Activated CD4-positive, CD25-positive, alpha-beta regulatory T cell treated with anti-CD3 and anti-CD28 coated beads, Interleukin-2, amount 50 U/mL, for 24 hours (primary cell): Measurements from ENCODE around the gene ARHGAP23.

Source experiments
- ATAC-seq, 2 donors: fragments of 150-1000 bp; cut with Tn5 transposase; one replicate each; pipeline ENCODE4 v1.10.0; 2021; ENCODE audit warnings: mild to moderate bottlenecking in 1 of 2, moderate library complexity in 1 of 2

ARHGAP23 gene

DNA sequence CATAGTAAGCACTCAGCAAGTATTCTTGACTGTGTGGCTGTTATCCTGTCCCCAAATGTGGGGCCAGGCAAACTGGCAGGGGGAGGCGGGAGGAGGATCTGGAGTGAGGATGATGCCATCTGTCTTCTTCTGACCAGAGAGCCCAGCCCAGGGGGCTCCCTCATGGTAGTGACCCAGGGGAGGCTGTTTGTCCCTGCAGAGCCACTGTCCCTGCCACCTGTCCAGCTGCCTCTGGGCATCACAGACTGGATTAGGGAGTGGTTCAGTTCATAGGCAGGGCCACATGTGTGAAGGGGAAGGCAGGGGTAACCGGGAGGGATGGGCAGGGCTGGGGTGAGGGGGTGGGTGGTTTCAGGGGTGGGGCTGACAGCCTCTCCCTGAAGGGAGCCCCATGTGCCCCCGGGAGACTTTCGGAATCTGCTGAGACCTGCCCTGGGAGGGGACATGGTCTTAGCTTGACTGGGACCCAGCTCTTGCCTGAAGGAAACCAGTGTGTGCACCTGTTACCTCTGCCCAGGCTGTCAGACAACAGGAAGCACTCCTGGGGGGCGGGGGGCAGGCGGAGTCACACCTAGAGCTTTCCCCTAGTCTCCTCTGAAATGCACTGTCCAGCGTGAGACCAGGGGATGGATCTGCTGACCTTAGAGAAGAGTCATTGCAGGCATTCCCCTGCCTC is 15.2 kb downstream of the ARHGAP23 start:
- no peak for ATAC-seq

DNA sequence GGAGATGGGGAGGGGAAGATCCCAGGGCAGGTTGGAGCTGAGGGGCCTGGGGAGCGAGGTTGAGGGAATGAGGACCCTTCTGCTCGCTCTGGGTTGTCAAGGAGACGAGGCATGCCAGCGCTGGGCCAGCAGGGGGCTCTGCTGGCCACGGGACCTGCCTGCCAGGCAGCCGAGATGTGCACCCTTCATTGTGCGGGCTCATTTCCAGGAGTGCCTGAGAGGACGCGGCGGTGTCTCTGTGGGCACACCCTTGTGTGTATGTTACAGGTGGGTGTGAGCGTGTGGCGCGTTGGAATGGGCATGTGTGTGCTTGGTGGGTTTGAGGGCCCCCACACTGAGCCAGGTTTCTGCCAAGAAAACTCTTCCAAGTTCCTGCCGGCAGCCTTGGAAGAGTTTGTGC is 15.9 kb downstream of the ARHGAP23 start:
- ATAC-seq: peak; percentile 75 to 82

GRCh38 chr17:38447502-38448085 is 19.3 kb downstream of the ARHGAP23 start:
- no peak for ATAC-seq

- no peak for ATAC-seq
Measured at GRCh38 chr17:38448208-38448771, 20.0 kb downstream of the ARHGAP23 start.

DNA sequence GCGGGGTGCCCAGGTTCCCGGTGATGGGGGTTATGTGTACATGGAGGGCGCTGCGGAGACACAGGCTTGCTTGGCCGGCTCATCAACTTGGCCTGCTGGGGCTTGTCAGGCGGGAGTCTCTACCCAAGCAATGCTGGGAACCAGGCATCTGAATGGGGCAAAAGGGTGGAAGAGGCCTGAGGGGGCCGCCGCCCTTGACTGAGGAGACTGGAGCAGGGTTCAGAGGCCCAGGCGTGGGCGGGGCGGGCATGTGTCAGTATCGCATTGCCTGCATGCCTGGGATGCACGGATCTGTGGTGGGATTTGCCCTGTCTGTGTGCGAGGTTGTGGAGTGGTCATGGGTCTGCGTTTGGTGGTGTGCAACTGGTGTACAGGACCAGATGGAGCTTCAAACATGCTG is 21.1 kb downstream of the ARHGAP23 start:
- ATAC-seq: no peak

GRCh38 chr17:38450557-38451029 is 22.3 kb downstream of the ARHGAP23 start:
- no peak for ATAC-seq

DNA sequence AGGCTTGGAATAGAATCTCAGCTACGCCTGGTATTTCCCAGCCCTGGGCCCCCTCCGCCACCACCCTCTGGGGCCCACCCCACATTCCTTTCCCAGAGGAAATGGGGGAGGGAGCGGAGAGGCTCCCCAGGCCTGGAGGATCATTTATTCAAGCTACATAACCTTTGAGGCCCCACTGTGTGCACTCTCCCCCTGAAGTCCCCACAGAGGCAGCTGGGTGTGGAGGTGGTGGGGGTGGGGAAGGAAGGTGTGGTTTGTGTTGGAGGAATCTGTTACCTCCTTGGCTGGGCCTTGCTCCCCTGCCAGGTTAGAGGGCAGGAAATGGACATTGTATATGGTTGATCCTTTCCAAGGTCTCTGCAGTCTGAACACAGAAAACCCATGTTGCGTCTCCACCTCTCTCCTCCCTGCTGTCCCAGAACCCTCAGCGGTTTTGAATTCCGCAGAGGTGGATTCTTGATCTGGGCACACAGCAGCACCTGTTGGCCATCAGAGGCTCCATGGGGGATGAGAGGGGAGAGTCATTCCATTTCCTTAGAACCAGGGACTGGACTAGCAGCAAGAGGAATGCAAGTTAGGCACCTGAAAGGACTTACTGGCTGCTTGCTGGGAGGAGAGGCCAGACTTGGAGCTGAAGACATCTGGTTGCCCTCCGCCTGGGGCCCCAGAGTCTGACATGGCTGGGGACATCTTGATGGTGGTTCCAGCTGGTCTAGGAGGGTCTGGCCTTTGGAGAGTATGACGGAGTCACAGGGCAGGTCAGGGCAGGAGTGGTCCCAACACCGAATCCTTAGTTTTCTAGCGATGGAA is 23.0 kb downstream of the ARHGAP23 start:
- no peak for ATAC-seq

DNA sequence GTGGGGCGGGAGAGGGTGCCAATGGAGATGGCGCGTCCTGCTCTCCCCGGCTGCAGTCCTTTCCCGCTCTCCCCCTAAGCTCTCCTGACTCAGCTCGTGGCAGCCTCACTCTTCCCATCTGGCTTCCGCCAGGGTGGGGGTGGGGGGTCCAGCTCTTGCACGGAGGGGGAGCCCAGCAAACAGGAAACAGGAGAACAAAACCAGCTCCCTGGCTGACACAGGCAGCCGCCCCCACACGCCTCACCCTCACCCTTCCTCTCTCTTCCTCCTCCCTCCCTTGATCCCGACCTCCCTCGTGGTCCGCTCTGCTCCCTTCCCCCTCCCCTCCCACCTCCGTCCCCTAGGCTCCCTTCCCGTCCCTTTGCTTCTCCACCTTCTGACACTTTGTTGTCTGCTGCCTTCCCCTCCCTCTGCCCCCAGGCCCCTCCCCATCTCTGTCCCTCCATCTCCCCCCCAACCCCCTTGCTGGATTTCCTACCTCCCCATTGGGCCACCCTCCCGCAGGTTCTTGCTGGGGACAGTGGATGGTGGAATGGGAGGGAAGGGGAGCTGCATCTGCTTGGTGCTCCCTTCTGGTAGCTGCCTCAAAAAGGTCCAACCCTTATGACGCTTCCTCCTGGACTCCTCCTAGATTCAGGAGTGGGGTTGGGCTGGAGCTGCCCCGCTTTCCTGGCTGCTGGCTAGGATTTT is 23.7 kb downstream of the ARHGAP23 start:
- no peak for ATAC-seq

- no peak for ATAC-seq
Measured at GRCh38 chr17:38452719-38453118, 24.5 kb downstream of the ARHGAP23 start.

GRCh38 chr17:38453951-38454421 is 25.7 kb downstream of the ARHGAP23 start:
- no peak for ATAC-seq

DNA sequence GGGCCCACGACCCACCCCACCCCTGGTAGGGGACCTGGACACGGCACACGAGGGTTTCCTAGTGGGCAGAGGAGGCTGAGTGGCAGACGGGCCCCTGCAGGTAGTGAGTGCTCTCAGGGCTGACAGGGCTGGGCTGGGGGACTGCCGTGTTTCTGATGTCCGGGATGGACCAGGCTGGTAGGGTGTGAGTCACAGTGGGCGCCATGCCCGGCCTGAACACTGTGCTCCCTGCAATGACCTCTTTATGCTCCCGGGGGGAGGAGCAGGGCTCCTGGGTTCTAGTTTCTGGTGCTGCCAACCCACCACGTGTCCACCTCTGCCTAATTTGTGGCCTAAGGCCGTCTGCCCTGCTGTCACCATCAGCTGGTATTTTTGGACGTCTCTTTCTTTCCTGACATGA is 26.3 kb downstream of the ARHGAP23 start:
- ATAC-seq: no peak

GRCh38 chr17:38455288-38455915 is 27.1 kb downstream of the ARHGAP23 start:
- ATAC-seq: no peak

DNA sequence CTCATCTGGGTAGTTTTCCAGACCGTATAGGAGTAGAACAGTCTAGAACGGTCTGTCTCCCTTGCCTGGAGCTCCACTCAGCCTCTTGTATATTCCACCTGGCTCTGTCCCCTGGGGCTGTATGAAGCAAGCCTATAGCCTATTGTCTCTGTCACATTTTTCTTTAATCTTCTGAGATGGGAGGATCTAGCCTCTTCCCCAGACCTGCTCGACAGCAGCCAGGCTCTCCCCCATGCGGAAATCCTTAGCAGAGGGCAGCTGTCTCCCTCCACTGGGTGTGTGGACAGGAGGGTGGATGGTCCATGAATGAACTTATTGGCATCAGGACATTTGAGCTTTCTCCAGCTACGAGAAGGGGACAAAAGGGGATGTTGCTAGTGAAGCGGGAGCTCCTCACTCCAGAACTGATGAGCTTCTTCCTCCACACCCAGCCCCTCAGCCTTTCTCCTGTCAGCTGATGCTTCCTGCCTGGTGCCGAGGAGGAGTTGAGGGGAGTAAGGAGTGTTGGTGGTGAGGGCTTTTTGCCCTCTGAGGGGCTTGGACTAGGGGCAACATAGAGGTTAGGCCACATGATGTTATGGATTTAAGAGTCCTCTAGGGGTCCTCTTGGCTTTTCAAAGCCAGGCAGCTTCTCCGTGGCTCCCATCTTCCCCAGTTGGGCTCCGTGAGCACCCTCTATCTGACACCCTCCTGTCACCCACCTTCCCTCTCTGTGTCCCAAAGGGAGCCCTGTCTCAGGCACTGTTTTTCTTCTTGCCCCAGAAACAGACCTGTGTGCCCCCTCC is 28.0 kb downstream of the ARHGAP23 start:
- no peak for ATAC-seq

DNA sequence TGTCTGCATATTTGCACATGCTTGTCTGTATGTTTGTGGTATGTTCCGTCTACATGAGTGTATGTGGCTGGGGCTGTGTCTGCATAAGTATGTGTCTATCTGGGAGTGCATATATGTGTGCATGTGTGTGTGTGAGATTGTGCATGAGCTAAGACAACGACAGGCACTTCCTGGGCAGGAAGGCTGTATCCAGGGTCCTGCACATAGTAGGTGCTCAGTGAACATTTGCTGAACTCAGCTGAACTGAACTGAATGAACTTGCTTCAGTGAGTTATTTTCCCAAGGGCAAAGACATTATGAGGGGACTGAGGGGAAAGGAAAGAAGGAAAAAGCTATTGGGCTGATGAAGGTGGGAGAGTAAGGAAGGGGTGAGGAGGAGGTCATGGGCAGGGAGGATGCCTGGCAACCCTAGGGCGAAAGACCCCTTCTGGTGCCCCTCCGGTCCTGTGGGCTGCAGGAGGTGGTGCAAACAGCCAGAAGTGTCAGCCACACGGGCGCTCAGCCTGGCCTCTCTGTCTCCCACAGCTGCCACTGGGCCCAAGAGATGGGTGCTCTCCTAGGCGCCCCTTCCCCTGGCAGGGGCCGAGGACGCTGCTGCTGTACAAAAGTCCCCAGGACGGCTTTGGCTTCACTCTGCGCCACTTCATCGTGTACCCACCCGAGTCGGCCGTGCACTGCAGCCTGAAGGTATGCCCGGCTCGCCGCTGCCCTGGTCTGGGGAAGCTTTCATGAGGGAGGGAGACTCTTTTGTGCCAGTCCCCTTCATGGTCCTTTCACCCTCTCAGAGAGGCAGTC is 29.5 kb downstream of the ARHGAP23 start:
- no peak for ATAC-seq

GRCh38 chr17:38458521-38458920 is 30.3 kb downstream of the ARHGAP23 start:
- no peak for ATAC-seq

GRCh38 chr17:38459567-38459966 is 31.3 kb downstream of the ARHGAP23 start:
- no peak for ATAC-seq

DNA sequence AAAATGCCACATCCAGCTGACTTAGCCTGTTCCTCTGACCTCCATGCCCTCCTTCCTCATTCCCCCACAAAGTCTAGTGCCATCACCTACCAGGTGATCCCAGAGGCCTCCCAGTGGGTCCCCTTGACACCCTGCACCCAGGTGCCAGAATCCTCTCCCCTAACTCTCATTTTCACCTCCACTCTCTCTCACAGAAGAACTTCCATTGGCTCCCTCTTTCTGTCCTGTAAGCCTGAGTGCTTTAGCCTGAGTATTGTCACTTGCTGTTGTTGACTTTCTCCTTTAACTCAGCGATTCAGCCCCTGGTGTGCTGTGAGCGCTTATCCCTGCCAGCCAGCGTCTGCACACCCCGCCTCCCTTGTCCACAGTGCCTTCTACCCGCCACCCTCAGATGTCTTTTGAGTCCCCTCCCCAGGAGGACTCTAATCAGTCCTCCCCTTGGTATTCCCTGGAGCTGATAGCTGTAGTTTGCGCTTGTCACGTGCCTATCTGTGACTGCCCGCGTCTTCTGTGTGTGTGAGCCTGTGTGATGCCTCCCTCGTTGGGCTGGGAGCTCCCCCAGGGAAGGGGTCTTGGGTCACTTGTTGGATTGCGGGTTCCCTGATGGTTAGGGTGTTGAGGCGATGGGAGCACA is 31.9 kb downstream of the ARHGAP23 start:
- no peak for ATAC-seq

- no peak for ATAC-seq
Measured at GRCh38 chr17:38460716-38461630, 32.7 kb downstream of the ARHGAP23 start.

DNA sequence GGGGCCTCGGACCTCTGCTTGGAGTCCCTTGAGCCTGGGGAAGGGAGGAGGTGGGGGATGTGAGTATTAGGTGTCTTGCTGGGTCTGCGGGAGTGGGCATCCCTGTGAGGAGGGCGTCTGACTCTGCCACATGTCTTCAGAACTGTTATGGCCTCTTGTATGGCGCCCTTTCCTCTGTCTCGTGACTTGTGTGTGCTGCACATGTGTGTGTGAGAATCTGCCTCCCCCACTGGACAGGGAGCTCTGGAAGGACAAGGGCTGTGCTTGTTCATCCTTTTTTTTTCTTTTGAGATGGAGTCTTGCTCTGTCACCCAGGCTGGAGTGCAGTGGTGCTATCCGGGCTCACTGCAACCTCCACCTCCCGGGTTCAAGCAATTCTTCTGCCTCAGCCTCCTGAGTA is 33.4 kb downstream of the ARHGAP23 start:
- no peak for ATAC-seq
